CD4-positive, alpha-beta T cell treated with Interleukin-15 for 1 hour (primary cell): ENCODE data around the gene RNASE8.

Source experiments
- DNase-seq: peaks from one replicate; pipeline ENCODE4 v3.0.0-alpha.2; 2020

RNASE8 gene

GRCh38 chr14:21093769-21094681 lies 36.4 kb downstream of the RNASE8 start:
- DNase-seq, result no peak

- no peak for DNase-seq
Observed at GRCh38 chr14:21095430-21096205, 38.0 kb downstream of the RNASE8 start.

GRCh38 chr14:21096438-21096837 lies 38.8 kb downstream of the RNASE8 start:
- DNase-seq, result no peak

- DNase-seq, result no peak
Observed at GRCh38 chr14:21096978-21097635, 39.5 kb downstream of the RNASE8 start.

GRCh38 chr14:21097636-21098075 lies 40.0 kb downstream of the RNASE8 start:
- peak; percentile 27 for DNase-seq

GRCh38 chr14:21098076-21098891 lies 40.7 kb downstream of the RNASE8 start, which contains the start of gene ZNF219:
TSS of gene ZNF219 (minus strand) at chr14:21098655. CDS start at chr14:21093591, 5,064 bp downstream.
- DNase-seq, result peak; percentile 51

GRCh38 chr14:21098892-21099595 lies 41.4 kb downstream of the RNASE8 start:
- DNase-seq, result no peak

- DNase-seq, result no peak
Observed at GRCh38 chr14:21099596-21099985, 42.0 kb downstream of the RNASE8 start.

GRCh38 chr14:21100931-21101330 lies 43.3 kb downstream of the RNASE8 start, which contains the start of gene TMEM253:
TSS of gene TMEM253 (plus strand) at chr14:21101066. CDS start at chr14:21101344, 278 bp downstream.
- DNase-seq, result no peak

GRCh38 chr14:21101802-21102413 lies 44.3 kb downstream of the RNASE8 start:
- DNase-seq, result no peak

- no peak for DNase-seq
Observed at GRCh38 chr14:21102521-21103410, 45.1 kb downstream of the RNASE8 start.

GRCh38 chr14:21103411-21103709 lies 45.7 kb downstream of the RNASE8 start:
- DNase-seq, result no peak

GRCh38 chr14:21103710-21104447 lies 46.3 kb downstream of the RNASE8 start:
- DNase-seq, result peak; percentile 93

- peak; percentile 63 for DNase-seq
Observed at GRCh38 chr14:21104448-21105060, 46.9 kb downstream of the RNASE8 start.

GRCh38 chr14:21105095-21105494 lies 47.5 kb downstream of the RNASE8 start:
- DNase-seq, result no peak

- DNase-seq, result no peak
Observed at GRCh38 chr14:21106176-21106497, 48.5 kb downstream of the RNASE8 start.

GRCh38 chr14:21106498-21107282 lies 49.1 kb downstream of the RNASE8 start:
- peak; percentile 76 for DNase-seq

- no peak for DNase-seq
Observed at GRCh38 chr14:21107283-21107800, 49.7 kb downstream of the RNASE8 start.
